ENCODE data around the gene WTIP.

The WTIP gene

DNA sequence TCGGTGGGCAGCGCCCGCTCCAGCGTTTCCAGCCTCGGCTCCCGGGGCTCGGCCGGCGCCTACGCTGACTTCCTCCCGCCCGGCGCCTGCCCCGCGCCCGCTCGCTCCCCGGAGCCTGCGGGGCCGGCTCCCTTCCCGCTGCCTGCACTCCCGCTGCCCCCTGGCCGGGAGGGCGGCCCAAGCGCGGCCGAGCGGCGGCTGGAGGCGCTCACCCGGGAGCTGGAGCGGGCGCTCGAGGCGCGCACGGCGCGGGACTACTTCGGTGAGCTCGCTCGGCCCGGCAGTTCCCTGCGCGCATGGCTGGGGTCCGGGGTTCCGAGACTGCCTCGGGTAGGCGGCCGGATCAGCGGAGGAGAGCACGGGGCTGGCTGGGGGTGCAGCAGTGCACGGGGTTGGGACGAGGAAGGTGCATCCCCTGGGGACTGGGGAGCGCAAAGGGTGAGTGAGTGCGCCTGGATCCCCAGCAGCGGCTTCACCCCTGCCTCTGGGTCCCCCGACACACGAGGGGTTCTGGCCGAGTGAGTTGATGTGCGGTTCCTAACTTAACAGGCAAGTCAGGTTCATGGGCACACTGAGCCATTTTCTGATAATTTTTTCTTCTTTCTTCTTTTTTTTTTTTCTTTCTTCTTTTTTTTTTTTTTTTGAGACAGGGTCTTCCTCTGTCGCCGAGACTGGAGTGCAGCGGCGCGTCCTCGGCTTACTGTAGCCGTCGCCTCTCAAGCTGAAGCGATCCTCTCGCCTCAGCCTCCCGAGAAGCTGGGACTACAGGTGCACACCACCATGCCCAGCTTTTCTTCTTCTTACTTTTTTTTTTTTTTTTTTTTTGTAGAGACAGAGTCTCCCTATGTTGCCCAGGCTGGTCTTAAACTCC lies 1.1 kb downstream of the WTIP start:
- TF ChIP-seq, protein P1, sequence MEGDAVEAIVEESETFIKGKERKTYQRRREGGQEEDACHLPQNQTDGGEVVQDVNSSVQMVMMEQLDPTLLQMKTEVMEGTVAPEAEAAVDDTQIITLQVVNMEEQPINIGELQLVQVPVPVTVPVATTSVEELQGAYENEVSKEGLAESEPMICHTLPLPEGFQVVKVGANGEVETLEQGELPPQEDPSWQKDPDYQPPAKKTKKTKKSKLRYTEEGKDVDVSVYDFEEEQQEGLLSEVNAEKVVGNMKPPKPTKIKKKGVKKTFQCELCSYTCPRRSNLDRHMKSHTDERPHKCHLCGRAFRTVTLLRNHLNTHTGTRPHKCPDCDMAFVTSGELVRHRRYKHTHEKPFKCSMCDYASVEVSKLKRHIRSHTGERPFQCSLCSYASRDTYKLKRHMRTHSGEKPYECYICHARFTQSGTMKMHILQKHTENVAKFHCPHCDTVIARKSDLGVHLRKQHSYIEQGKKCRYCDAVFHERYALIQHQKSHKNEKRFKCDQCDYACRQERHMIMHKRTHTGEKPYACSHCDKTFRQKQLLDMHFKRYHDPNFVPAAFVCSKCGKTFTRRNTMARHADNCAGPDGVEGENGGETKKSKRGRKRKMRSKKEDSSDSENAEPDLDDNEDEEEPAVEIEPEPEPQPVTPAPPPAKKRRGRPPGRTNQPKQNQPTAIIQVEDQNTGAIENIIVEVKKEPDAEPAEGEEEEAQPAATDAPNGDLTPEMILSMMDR (conservative IDR thresholded peaks at IDR 0.05; ENCODE audit: low read depth, low read length) = no peak
- H3K4me3 ChIP-seq (ENCODE audit: low read length) = peak overlapping the region; percentile 72
- DNase-seq (ENCODE audit: low read depth) = no peak

DNA sequence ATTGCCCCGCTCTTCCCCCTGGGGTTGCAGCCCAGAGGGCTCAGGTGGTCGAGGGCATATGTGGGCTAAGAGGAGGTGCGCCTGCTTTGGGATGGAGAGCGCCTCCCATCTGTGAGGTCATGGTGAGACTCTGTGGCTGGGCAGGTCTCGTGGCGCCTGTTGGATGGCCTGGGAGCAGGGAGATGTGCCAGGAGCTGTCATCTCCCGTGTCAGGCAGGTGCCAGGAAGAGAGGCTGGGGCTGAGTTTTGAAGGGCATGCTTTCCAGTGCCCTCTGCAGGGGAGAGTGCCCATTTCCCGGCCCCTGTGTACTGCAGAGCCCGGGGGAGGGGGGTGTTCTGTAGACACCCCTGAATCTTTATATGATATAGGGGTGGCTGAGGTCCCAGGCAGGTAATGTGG lies 2.8 kb downstream of the WTIP start:
- H3K4me3 ChIP-seq (ENCODE audit: low read length) = no peak overlapping the region
- no peak for DNase-seq (ENCODE audit: low read depth)
- TF ChIP-seq, protein P1 (conservative IDR thresholded peaks at IDR 0.05; ENCODE audit: low read depth, low read length) = no peak

DNA sequence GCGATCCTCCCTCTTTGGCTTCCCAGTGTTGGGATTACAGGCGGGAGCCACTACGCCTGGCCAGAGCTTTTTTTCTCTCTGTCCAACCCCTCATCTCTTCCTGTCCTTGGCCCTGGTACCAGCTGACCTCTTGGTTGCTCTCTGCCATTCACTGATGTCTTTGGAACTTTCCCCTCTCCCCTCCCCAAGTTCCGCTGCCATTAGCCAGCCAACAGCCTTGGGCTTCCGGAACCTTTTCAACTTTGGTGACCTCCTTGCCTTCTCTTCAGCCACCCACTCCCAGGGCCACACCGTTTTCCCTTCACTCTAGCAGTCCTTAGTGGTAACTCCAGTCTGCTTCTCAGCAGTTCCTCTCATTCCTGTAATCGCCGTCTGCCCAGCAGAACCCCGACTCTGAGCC lies 4.3 kb downstream of the WTIP start:
- no peak overlapping the region for H3K4me3 ChIP-seq (ENCODE audit: low read length)
- no peak for DNase-seq (ENCODE audit: low read depth)
- TF ChIP-seq, protein P1 (conservative IDR thresholded peaks at IDR 0.05; ENCODE audit: low read depth, low read length) = no peak

DNA sequence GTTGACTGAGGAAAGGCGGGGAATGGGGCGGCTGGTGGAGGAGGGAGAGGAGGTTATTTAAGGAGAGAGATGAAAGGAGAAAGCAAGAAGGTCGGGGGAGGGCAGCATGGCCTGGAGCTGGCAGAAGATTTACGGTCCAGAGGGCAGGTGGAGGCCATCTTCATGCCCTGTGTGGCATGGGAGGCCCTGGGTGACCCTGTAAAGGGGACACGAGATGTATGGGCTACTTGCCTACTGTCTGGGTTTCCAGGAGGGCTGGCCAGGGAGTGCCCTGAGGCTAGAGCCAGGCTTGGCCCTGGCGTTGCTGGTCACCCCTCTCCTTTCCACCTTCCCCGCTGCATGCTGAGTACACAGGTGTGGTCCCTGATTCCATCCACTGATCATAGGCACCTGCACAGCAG lies 6.1 kb downstream of the WTIP start:
- TF ChIP-seq, protein P1 (conservative IDR thresholded peaks at IDR 0.05; ENCODE audit: low read depth, low read length) = no peak
- H3K4me3 ChIP-seq (ENCODE audit: low read length) = no peak overlapping the region
- no peak for DNase-seq (ENCODE audit: low read depth)

DNA sequence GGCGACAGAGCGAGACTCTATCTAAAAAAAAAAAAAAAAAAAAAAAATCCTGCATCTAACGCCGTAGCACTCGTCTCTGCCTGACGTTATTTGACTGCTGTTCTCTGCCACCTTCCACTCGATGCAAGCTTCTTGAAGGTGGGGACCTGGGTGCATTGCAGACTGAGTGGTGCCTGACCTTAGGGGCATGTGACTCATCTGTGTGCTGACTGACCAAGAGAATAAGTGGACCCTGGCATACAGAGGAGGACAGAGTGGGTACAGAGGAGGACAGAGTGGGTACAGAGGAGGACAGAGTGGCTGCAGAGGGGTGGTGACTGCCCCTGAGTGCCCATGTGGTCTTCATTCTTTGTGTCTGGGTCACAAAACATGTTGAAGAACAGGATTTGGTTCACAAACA lies 7.6 kb downstream of the WTIP start:
- DNase-seq (ENCODE audit: low read depth) = no peak
- no peak overlapping the region for H3K4me3 ChIP-seq (ENCODE audit: low read length)
- TF ChIP-seq, protein P1 (conservative IDR thresholded peaks at IDR 0.05; ENCODE audit: low read depth, low read length) = no peak

DNA sequence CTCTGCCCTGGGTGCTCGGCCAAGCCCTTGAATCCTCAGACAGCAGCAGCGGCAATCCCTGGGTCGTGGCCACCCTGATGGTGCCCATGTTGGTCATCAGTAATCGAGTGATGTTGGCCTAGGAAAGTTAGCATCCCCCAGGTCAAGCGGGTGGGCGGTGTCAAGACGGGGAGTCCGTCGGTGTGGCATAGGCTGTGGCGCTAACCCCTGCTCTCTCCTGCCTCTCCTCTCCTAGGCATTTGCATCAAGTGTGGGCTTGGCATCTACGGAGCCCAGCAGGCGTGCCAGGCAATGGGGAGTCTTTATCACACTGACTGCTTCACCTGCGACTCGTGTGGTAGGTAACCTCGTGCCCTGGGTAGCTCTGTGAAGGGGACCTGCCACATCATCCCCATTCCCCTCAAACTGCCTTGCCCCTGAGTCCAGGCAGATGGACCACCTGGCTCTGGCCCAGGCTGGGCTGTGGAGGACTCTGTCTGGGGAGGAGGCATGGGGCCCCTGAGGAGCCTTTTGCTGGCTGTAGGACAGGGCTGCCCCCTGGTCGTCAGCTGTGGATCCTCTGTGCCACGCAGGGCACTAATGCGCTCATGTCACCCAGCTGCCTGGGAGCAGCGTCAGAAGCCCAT lies 8.7 kb downstream of the WTIP start:
- TF ChIP-seq, protein P1 (conservative IDR thresholded peaks at IDR 0.05; ENCODE audit: low read depth, low read length) = no peak

More for the DNA sequence above, 8.7 kb downstream of the WTIP start:
- no peak overlapping the region for H3K4me3 ChIP-seq (ENCODE audit: low read length)
- DNase-seq (ENCODE audit: low read depth) = no peak
